SU-DHL-6 (cell line): ENCODE measurements around the gene TMPRSS11B.

Experiments used
- EZH2phosphoT487 ChIP-seq: fragments of 200-600 bp; sonication (generic), shearing (Covaris generic); conservative IDR thresholded peaks from 2 replicates; pipeline ENCODE4 v1.6.1; 2018; ENCODE audit warnings: mild to moderate bottlenecking, antibody characterized with exemption, low read length, moderate library complexity, mixed read lengths
- TF ChIP-seq, protein P1 (sequence below): fragments of 200-600 bp; sonication (generic); IDR thresholded peaks from one replicate; pipeline ENCODE4 v1.5.1; 2017; ENCODE audit warnings: antibody characterized with exemption, mild to moderate bottlenecking, low read length, moderate library complexity; ENCODE audit not compliant: insufficient read depth, poor library complexity, severe bottlenecking

DNA sequence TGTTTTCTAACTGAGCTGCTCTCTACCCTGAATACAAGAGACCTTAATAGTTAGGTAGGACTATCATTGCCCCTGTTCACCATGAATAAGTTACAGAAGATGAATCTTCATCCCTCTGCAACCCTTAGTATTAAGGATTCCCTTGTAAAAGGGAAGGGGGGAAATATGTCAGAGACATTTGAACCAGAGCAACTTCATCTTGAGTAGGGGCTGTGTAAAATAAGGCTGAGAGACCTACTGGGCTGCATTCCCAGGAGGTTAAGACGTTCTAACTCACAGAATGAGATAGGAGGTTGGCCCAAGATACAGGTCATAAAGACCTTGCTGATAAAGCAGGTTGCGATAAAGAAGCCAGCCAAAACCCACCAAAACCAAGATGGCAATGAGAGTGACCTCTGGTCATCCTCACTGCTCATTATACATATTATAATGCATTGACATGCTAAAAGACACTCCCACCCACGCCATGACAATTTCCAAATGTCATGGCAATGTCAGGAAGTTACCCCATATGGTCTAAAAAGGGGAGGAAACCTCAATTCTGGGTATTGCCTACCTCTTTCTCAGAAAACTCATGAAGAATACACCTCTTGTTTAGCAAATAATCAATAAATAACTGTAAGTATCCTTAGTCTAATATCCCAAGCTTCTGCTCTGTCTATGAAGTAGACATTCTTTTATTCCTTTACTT lies 19.5 kb upstream of the TMPRSS11B start:
- TF ChIP-seq, protein P1, sequence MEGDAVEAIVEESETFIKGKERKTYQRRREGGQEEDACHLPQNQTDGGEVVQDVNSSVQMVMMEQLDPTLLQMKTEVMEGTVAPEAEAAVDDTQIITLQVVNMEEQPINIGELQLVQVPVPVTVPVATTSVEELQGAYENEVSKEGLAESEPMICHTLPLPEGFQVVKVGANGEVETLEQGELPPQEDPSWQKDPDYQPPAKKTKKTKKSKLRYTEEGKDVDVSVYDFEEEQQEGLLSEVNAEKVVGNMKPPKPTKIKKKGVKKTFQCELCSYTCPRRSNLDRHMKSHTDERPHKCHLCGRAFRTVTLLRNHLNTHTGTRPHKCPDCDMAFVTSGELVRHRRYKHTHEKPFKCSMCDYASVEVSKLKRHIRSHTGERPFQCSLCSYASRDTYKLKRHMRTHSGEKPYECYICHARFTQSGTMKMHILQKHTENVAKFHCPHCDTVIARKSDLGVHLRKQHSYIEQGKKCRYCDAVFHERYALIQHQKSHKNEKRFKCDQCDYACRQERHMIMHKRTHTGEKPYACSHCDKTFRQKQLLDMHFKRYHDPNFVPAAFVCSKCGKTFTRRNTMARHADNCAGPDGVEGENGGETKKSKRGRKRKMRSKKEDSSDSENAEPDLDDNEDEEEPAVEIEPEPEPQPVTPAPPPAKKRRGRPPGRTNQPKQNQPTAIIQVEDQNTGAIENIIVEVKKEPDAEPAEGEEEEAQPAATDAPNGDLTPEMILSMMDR, result no peak
- no peak for TF ChIP-seq EZH2phosphoT487
